COLO668 (cell line): ENCODE measurements around the gene OR2L2.
"Not testable (repeated sequence)": the region's sequence is repeated elsewhere in the genome, so short reads cannot be mapped to it uniquely, and the experiment has no call there.

ENCODE experiments used
- DNase-seq: peaks from one replicate; lab custom pipeline; 2025; ENCODE audit not compliant: unreplicated experiment; lab: John Stamatoyannopoulos, UW

Gene OR2L2

GRCh38 chr1:248029770-248030169 lies at the start of gene OR2L2:
Gene OR2L2 (plus strand): TSS chr1:248030070. CDS start chr1:248038268, 8,198 bp downstream.
- DNase-seq: no peak

- no peak for DNase-seq
Observed at GRCh38 chr1:247992986-247993385, 36.9 kb upstream of the OR2L2 start.

GRCh38 chr1:247998811-247999210 lies 31.1 kb upstream of the OR2L2 start:
- no peak for DNase-seq

GRCh38 chr1:248000169-248000568 lies 29.7 kb upstream of the OR2L2 start:
- DNase-seq: no peak

GRCh38 chr1:248007778-248008177 lies 22.1 kb upstream of the OR2L2 start:
- no peak for DNase-seq

GRCh38 chr1:248009681-248010080 lies 20.2 kb upstream of the OR2L2 start:
- no peak for DNase-seq

- DNase-seq: no peak
Observed at GRCh38 chr1:248013229-248013710, 16.6 kb upstream of the OR2L2 start, which contains the start of gene OR2L5. Gene OR2L5 (plus strand): TSS chr1:248013660. CDS start chr1:248021948, 8,288 bp downstream.

- no peak for DNase-seq
Observed at GRCh38 chr1:248015803-248016202, 14.1 kb upstream of the OR2L2 start.

- no peak for DNase-seq
Observed at GRCh38 chr1:248045209-248045608, 15.3 kb downstream of the OR2L2 start.

GRCh38 chr1:248046536-248046935 lies 16.7 kb downstream of the OR2L2 start, which contains the start of gene OR2L3:
Gene OR2L3 (plus strand): TSS chr1:248046836. CDS start chr1:248060682, 13,846 bp downstream.
- DNase-seq: no peak

- no peak for DNase-seq
Observed at GRCh38 chr1:248047008-248047407, 17.1 kb downstream of the OR2L2 start.

- DNase-seq: no peak
Observed at GRCh38 chr1:248054671-248055070, 24.8 kb downstream of the OR2L2 start.

- DNase-seq: no peak
Observed at GRCh38 chr1:248055261-248055660, 25.4 kb downstream of the OR2L2 start.

- no peak for DNase-seq
Observed at GRCh38 chr1:248065071-248065470, 35.2 kb downstream of the OR2L2 start.

GRCh38 chr1:248065604-248066003 lies 35.7 kb downstream of the OR2L2 start:
- DNase-seq: no peak

GRCh38 chr1:248083864-248084263 lies 54.0 kb downstream of the OR2L2 start:
- DNase-seq: not testable (repeated sequence)
